ENCODE results near the gene PKNOX2. TPM values are rescaled to one million over a fixed set of nuclear protein-coding genes. Genes with fewer than 3 reads are reported as not detected.

Gene PKNOX2
- total and polyA plus RNA-seq, 9 of the 15 experiments (the other 6 are each of a cell fraction or from before 2014, with no cell fraction given): not detected

- no peak for TF ChIP-seq ZNF398 (CRISPR knock-in tag; IDR thresholded peaks at IDR 0.05)
- no peak for TF ChIP-seq FOXJ2 (tag; IDR thresholded peaks at IDR 0.05)
- TF ChIP-seq TCF3 (CRISPR knock-in tag; IDR thresholded peaks at IDR 0.05): peak; percentile 57
- no peak for TF ChIP-seq FOSL1 (tag; conservative IDR thresholded peaks at IDR 0.05)
- no peak for TF ChIP-seq ELK1 (CRISPR knock-in tag; IDR thresholded peaks at IDR 0.05)
- no peak for TF ChIP-seq ZNF408 (CRISPR knock-in tag; IDR thresholded peaks at IDR 0.05; ENCODE audit: low read depth)
- no peak for TF ChIP-seq HMGN3 (IDR thresholded peaks at IDR 0.05; ENCODE audit: borderline replicate concordance, extremely low read depth, insufficient read length, low read depth, low read length)
- TF ChIP-seq HDAC3 (IDR thresholded peaks at IDR 0.05; ENCODE audit: borderline replicate concordance, partially characterized antibody): no peak
- TF ChIP-seq ATF7 (IDR thresholded peaks at IDR 0.05): no peak
- TF ChIP-seq MYNN (IDR thresholded peaks at IDR 0.05): peak; percentile 30; the same call in 1 of the 2 replicates
- no peak for TF ChIP-seq MYNN (CRISPR knock-in tag; IDR thresholded peaks at IDR 0.05)
- TF ChIP-seq ESRRA (IDR thresholded peaks at IDR 0.05; ENCODE audit: borderline replicate concordance, low read depth): no peak
- TF ChIP-seq ZNF551 (CRISPR knock-in tag; IDR thresholded peaks at IDR 0.05): no peak
- TF ChIP-seq RB1 (IDR thresholded peaks at IDR 0.05; ENCODE audit: low read depth): no peak
- 0 out of 4 replicates have a peak, but pooled peaks of 1 of the 2 experiments have one; percentile 43 for TF ChIP-seq RCOR1 (IDR thresholded peaks at IDR 0.05; ENCODE audit: borderline replicate concordance in 1 of 2, low read depth in 2 of 2, low read length in 2 of 2)
- peak; percentile 27; the same call in 1 of the 2 replicates for TF ChIP-seq ZNF592 (IDR thresholded peaks at IDR 0.05)
- TF ChIP-seq ZBED1 (IDR thresholded peaks at IDR 0.05): no peak
- no peak for TF ChIP-seq ELF1 (tag; IDR thresholded peaks at IDR 0.05)
- TF ChIP-seq TBL1XR1 (IDR thresholded peaks at IDR 0.05; ENCODE audit: low read length in 2 of 2): no peak
- TF ChIP-seq CXXC5 (CRISPR knock-in tag; IDR thresholded peaks at IDR 0.05): no peak
- no peak for TF ChIP-seq ZNF436 (CRISPR knock-in tag; IDR thresholded peaks at IDR 0.05)
- no peak for TF ChIP-seq MYBL2 (IDR thresholded peaks at IDR 0.05; ENCODE audit: low read depth)
- no peak for TF ChIP-seq MYBL2 (CRISPR knock-in tag; IDR thresholded peaks at IDR 0.05; ENCODE audit: borderline replicate concordance)
- no peak for TF ChIP-seq MYC (IDR thresholded peaks at IDR 0.05; ENCODE audit: low read depth, low read length)
- TF ChIP-seq MYC (CRISPR knock-in tag; IDR thresholded peaks at IDR 0.05; ENCODE audit: borderline replicate concordance, low read depth): no peak
Observed at GRCh38 chr11:125454047-125454446, 289.5 kb downstream of the PKNOX2 start (continued).
